ENCODE measurements around the gene GALNT2.

GALNT2 gene

GRCh38 chr1:230173187-230173975 is 106.3 kb downstream of the GALNT2 start:
- Histone ChIP-seq H3K9ac (ENCODE audit: low read depth, low read length) (no peak overlapping the region), H3K4me1 (ENCODE audit: insufficient read depth, low read length) (peaks cover 35% of the 10 kb centered on the region), H3K36me3 (ENCODE audit: insufficient read depth, low read length) (no peaks in the 10 kb centered on the region), H3K9me3 (ENCODE audit: control insufficient read depth, insufficient read depth, low read length) (no peaks in the 10 kb centered on the region)

GRCh38 chr1:230174041-230174440 is 107.0 kb downstream of the GALNT2 start:
- no peak overlapping the region for H3K9ac ChIP-seq (ENCODE audit: low read depth, low read length)
- H3K9me3 ChIP-seq (ENCODE audit: control insufficient read depth, insufficient read depth, low read length): no peaks in the 10 kb centered on the region
- no peaks in the 10 kb centered on the region for H3K36me3 ChIP-seq (ENCODE audit: insufficient read depth, low read length)
- peaks cover 35% of the 10 kb centered on the region for H3K4me1 ChIP-seq (ENCODE audit: insufficient read depth, low read length)

GRCh38 chr1:230174471-230175162 is 107.6 kb downstream of the GALNT2 start:
- Histone ChIP-seq H3K9ac (ENCODE audit: low read depth, low read length) (no peak overlapping the region), H3K9me3 (ENCODE audit: control insufficient read depth, insufficient read depth, low read length) (no peaks in the 10 kb centered on the region), H3K36me3 (ENCODE audit: insufficient read depth, low read length) (no peaks in the 10 kb centered on the region), H3K4me1 (ENCODE audit: insufficient read depth, low read length) (peaks cover 32% of the 10 kb centered on the region)

- Histone ChIP-seq H3K36me3 (ENCODE audit: insufficient read depth, low read length) (no peaks in the 10 kb centered on the region), H3K9ac (ENCODE audit: low read depth, low read length) (no peak overlapping the region), H3K4me1 (ENCODE audit: insufficient read depth, low read length) (peaks cover 29% of the 10 kb centered on the region), H3K9me3 (ENCODE audit: control insufficient read depth, insufficient read depth, low read length) (no peaks in the 10 kb centered on the region)
Observed at GRCh38 chr1:230175163-230175747, 108.2 kb downstream of the GALNT2 start.

DNA sequence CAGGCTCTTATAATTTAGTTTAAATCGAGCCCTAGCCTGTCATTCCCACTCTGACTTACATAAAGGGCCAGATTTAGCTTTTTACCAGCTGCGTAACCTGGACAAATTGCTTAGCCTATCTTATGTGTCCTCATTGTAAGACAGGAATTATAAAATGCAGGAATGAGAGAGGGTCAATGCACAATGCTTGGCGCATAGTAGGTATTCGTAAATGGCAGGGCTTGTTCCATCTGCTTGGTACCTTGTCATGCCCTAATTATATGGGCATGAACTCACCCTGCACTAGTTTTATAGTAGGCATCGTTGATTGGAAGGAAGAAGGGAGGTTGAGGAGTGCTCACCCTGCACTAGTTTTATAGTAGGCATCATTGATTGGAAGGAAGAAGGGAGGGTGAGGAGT is 108.8 kb downstream of the GALNT2 start:
- no peaks in the 10 kb centered on the region for H3K9me3 ChIP-seq (ENCODE audit: control insufficient read depth, insufficient read depth, low read length)
- no peaks in the 10 kb centered on the region for H3K36me3 ChIP-seq (ENCODE audit: insufficient read depth, low read length)
- H3K4me1 ChIP-seq (ENCODE audit: insufficient read depth, low read length): peaks cover 23% of the 10 kb centered on the region
- no peak overlapping the region for H3K9ac ChIP-seq (ENCODE audit: low read depth, low read length)

DNA sequence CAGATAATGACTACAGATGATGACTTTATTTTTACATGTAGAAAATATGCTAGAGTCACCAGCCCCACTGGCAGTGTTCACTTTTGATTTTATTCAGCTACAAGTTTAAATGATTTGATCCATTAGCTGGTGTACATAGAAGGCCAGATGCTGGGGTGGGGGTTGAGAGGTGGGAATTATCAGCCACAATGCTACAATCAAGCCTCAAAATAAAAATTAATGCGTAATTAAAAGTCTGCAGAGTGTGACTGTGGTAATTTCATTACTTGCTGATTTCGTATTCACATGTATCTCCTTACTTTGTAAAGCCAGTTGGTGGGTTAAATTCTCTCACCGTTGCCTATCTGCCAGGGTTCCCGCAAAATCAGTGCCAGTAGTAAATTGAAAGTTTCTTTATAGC is 109.3 kb downstream of the GALNT2 start:
- Histone ChIP-seq H3K36me3 (ENCODE audit: insufficient read depth, low read length) (no peaks in the 10 kb centered on the region), H3K9ac (ENCODE audit: low read depth, low read length) (no peak overlapping the region), H3K4me1 (ENCODE audit: insufficient read depth, low read length) (peaks cover 21% of the 10 kb centered on the region), H3K9me3 (ENCODE audit: control insufficient read depth, insufficient read depth, low read length) (no peaks in the 10 kb centered on the region)

GRCh38 chr1:230176871-230177411 is 109.9 kb downstream of the GALNT2 start:
- peaks cover 21% of the 10 kb centered on the region for H3K4me1 ChIP-seq (ENCODE audit: insufficient read depth, low read length)
- H3K36me3 ChIP-seq (ENCODE audit: insufficient read depth, low read length): no peaks in the 10 kb centered on the region
- no peak overlapping the region for H3K9ac ChIP-seq (ENCODE audit: low read depth, low read length)
- no peaks in the 10 kb centered on the region for H3K9me3 ChIP-seq (ENCODE audit: control insufficient read depth, insufficient read depth, low read length)

DNA sequence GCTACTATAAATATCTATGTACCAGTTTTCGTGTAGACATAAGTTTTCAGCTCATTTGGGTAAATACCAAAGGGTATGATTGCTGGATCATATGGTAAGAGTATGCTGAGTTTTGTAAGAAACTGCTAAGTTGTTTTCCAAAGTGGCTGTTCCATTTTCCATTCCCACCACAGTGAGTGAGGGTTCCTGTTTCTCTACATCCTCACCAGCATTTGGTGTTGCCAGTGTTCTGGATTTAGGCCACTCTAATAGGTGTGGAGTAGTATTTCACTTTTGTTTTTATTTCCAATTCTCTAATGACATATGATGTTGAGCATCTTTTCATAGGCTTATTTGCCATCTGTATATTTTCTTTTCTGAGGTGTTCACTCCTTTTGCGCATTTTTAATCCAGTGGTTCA is 112.2 kb downstream of the GALNT2 start:
- no peak overlapping the region for H3K9ac ChIP-seq (ENCODE audit: low read depth, low read length)
- no peaks in the 10 kb centered on the region for H3K9me3 ChIP-seq (ENCODE audit: control insufficient read depth, insufficient read depth, low read length)
- peaks cover 21% of the 10 kb centered on the region for H3K4me1 ChIP-seq (ENCODE audit: insufficient read depth, low read length)
- H3K36me3 ChIP-seq (ENCODE audit: insufficient read depth, low read length): no peaks in the 10 kb centered on the region

- Histone ChIP-seq H3K9ac (ENCODE audit: low read depth, low read length) (peak overlapping the region; percentile 32; the same call in 1 of the 2 replicates), H3K36me3 (ENCODE audit: insufficient read depth, low read length) (peaks cover 4% of the 10 kb centered on the region; the same call in 1 of the 2 replicates), H3K4me1 (ENCODE audit: insufficient read depth, low read length) (peaks cover 30% of the 10 kb centered on the region), H3K9me3 (ENCODE audit: control insufficient read depth, insufficient read depth, low read length) (no peaks in the 10 kb centered on the region)
Observed at GRCh38 chr1:230185076-230186001, 118.3 kb downstream of the GALNT2 start.

GRCh38 chr1:230186003-230186863 is 119.2 kb downstream of the GALNT2 start:
- H3K9ac ChIP-seq (ENCODE audit: low read depth, low read length): peak overlapping the region; percentile 32; the same call in 1 of the 2 replicates
- H3K4me1 ChIP-seq (ENCODE audit: insufficient read depth, low read length): peaks cover 30% of the 10 kb centered on the region
- H3K36me3 ChIP-seq (ENCODE audit: insufficient read depth, low read length): peaks cover 4% of the 10 kb centered on the region; the same call in 1 of the 2 replicates
- no peaks in the 10 kb centered on the region for H3K9me3 ChIP-seq (ENCODE audit: control insufficient read depth, insufficient read depth, low read length)

DNA sequence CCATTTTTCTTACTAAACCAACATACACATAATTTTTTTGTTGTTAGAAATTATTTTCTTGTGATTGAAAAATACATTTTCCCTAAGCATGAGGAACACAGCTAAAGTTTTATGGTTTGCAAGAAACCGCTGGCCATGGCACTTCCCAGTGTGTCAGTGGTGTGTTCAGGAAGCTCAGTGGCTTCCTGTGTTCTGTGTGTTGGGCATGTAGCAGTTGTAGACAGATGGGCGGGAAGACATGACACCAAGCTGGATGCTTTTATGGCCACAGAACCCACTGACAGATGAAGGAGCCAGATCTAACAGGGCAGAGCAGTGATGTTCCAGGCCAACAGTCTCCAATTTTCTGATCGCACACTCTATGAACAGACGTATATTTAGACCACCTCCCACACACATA is 119.8 kb downstream of the GALNT2 start:
- H3K9ac ChIP-seq (ENCODE audit: low read depth, low read length): no peak overlapping the region
- H3K9me3 ChIP-seq (ENCODE audit: control insufficient read depth, insufficient read depth, low read length): no peaks in the 10 kb centered on the region
- H3K36me3 ChIP-seq (ENCODE audit: insufficient read depth, low read length): peaks cover 4% of the 10 kb centered on the region; the same call in 1 of the 2 replicates
- peaks cover 30% of the 10 kb centered on the region for H3K4me1 ChIP-seq (ENCODE audit: insufficient read depth, low read length)

- Histone ChIP-seq H3K36me3 (ENCODE audit: insufficient read depth, low read length) (peaks cover 4% of the 10 kb centered on the region; the same call in 1 of the 2 replicates), H3K9ac (ENCODE audit: low read depth, low read length) (no peak overlapping the region), H3K9me3 (ENCODE audit: control insufficient read depth, insufficient read depth, low read length) (no peaks in the 10 kb centered on the region), H3K4me1 (ENCODE audit: insufficient read depth, low read length) (peaks cover 30% of the 10 kb centered on the region)
Observed at GRCh38 chr1:230187290-230187689, 120.3 kb downstream of the GALNT2 start.

- Histone ChIP-seq H3K9me3 (ENCODE audit: control insufficient read depth, insufficient read depth, low read length) (no peaks in the 10 kb centered on the region), H3K4me1 (ENCODE audit: insufficient read depth, low read length) (peaks cover 30% of the 10 kb centered on the region), H3K36me3 (ENCODE audit: insufficient read depth, low read length) (peaks cover 4% of the 10 kb centered on the region; the same call in 1 of the 2 replicates), H3K9ac (ENCODE audit: low read depth, low read length) (no peak overlapping the region)
Observed at GRCh38 chr1:230188826-230189225, 121.8 kb downstream of the GALNT2 start.
